NB4 (cell line): ENCODE data around the gene DCC.
A peak's percentile ranks its signal among the peaks of the same experiment; 100 is the strongest.

Source experiments
- DNase-seq: peaks from one replicate; pipeline ENCODE4 v3.0.0; 2010; ENCODE audit warnings: low read depth
- H3K4me3 ChIP-seq: one replicate; pipeline ENCODE4 v1.5.1; 2011; ENCODE audit warnings: mild to moderate bottlenecking, low read depth, low read length, moderate library complexity
- MAX ChIP-seq: IDR thresholded peaks from 2 replicates; pipeline ENCODE4 v1.6.1; 2011; ENCODE audit warnings: low read depth, low read length
- MYC ChIP-seq: IDR thresholded peaks from 2 replicates; pipeline ENCODE4 v1.6.1; 2011; ENCODE audit warnings: low read depth, low read length
- POLR2A ChIP-seq: IDR thresholded peaks from 2 replicates; pipeline ENCODE4 v1.6.1; 2011; ENCODE audit warnings: mild to moderate bottlenecking; ENCODE audit not compliant: insufficient read length; ENCODE audit errors: extremely low read depth
- TF ChIP-seq, protein P1 (sequence below): IDR thresholded peaks from one replicate; pipeline ENCODE4 v1.5.1; 2012; ENCODE audit warnings: low read depth, low read length

The DCC gene

GRCh38 chr18:53322163-53322562, 982.2 kb downstream of the DCC start:
- no peak for DNase-seq
- H3K4me3 ChIP-seq: no peak overlapping the region
- TF ChIP-seq, protein P1, sequence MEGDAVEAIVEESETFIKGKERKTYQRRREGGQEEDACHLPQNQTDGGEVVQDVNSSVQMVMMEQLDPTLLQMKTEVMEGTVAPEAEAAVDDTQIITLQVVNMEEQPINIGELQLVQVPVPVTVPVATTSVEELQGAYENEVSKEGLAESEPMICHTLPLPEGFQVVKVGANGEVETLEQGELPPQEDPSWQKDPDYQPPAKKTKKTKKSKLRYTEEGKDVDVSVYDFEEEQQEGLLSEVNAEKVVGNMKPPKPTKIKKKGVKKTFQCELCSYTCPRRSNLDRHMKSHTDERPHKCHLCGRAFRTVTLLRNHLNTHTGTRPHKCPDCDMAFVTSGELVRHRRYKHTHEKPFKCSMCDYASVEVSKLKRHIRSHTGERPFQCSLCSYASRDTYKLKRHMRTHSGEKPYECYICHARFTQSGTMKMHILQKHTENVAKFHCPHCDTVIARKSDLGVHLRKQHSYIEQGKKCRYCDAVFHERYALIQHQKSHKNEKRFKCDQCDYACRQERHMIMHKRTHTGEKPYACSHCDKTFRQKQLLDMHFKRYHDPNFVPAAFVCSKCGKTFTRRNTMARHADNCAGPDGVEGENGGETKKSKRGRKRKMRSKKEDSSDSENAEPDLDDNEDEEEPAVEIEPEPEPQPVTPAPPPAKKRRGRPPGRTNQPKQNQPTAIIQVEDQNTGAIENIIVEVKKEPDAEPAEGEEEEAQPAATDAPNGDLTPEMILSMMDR: no peak
- TF ChIP-seq MAX (no peak), MYC (no peak), POLR2A (no peak)

- H3K4me3 ChIP-seq: no peak overlapping the region
- TF ChIP-seq MAX (no peak), MYC (no peak)
- TF ChIP-seq, protein P1: no peak
- DNase-seq: no peak
These were observed 984.4 kb downstream of the DCC start for GRCh38 chr18:53324353-53324752.

DNA sequence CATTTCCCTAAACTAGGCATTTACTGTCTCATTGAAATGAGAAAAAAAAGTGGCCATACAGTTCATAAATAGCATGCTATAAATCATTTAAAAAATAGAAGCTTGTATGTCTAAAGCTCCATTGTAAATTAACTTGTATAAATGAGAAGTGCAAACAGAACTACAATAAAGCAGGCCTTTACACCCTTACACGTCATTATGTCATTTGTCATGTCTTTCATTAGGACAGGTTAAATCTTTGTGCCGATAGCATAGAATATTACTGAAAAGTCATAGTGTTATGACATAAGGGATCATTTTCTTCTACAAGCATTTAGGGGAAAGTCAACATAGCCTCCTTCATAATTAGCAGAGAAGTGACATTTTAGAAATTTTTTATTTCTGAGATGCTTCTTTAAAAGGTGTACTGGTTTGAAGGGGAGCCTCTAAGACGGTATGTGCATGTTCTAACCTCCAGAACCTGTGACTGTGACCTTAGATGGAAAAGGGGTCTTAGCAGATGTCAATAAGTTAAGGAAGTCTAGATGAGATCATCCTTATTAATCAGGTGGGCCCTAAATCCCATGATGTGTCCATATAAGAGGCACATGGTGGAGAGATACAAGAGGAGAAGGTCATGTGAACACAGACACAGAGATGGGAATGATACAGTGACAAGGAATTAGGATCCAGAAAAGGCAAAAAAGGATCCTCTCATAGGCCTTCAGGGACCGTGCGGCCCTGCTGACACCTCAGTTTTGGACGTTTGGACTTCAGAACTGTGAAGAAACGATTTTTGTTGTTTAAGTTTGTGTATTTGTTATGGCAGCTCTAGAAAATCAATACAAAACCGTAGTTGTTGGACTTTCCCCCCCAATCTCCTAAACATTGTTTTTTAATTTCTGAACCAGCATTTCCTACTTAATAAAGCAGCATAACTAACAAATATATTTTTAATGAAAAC, 1020.8 kb downstream of the DCC start:
- no peak overlapping the region for H3K4me3 ChIP-seq
- DNase-seq: no peak
- TF ChIP-seq, protein P1: no peak
- no peak for TF ChIP-seq MAX

GRCh38 chr18:53375621-53376020, 1035.6 kb downstream of the DCC start:
- H3K4me3 ChIP-seq: no peak overlapping the region
- no peak for DNase-seq
- TF ChIP-seq MAX: no peak
- no peak for TF ChIP-seq POLR2A
- TF ChIP-seq, protein P1: no peak
- TF ChIP-seq MYC: no peak

GRCh38 chr18:53380063-53380639, 1040.2 kb downstream of the DCC start:
- TF ChIP-seq POLR2A: no peak
- TF ChIP-seq, protein P1: peak; percentile 35
- no peak overlapping the region for H3K4me3 ChIP-seq
- DNase-seq: peak; percentile 52

DNA sequence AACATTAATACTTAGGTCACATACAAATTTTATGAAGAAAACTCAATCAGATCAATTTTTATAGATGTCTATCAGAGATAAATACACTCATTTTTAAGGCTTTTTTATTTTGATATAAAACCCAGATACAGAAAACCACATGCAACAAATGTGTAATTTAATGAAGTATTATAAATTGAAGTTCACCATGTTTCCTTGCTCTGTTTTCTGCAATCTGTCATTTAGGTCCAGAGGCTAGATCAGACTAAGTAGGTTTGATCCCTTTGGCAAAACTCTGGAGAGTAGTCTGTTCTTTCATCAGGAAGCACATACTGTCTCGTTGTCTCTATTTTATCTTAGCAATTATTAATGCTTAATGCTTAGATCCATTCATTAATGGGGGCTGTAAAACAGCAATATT, 1042.9 kb downstream of the DCC start:
- H3K4me3 ChIP-seq: no peak overlapping the region
- TF ChIP-seq POLR2A: no peak
- no peak for TF ChIP-seq MAX
- TF ChIP-seq, protein P1: no peak
- no peak for TF ChIP-seq MYC
- DNase-seq: no peak
